Stimulated activated CD4-positive, alpha-beta T cell treated with anti-CD3 and anti-CD28 coated beads, Interleukin-1b, Interleukin-23, amount 100 ng/mL, for 1 hour (primary cell): ENCODE results near the gene RPP30.
"Not testable (repeated sequence)": the region's sequence is repeated elsewhere in the genome, so short reads cannot be mapped to it uniquely, and the experiment has no call there.

ENCODE experiments used
- DNase-seq, 2 donors: peaks; one replicate each; pipeline ENCODE4 v3.0.0-alpha.2; 2020; ENCODE audit warnings: low read depth in 2 of 2

RPP30 gene

GRCh38 chr10:90939648-90940047 is 67.9 kb downstream of the RPP30 start:
- no peak for DNase-seq

- DNase-seq: not testable (repeated sequence)
Measured at GRCh38 chr10:90942980-90943379, 71.2 kb downstream of the RPP30 start.

GRCh38 chr10:90944749-90945148 is 73.0 kb downstream of the RPP30 start:
- no peak for DNase-seq

- no peak for DNase-seq
Measured at GRCh38 chr10:90945491-90946070, 73.8 kb downstream of the RPP30 start.

- DNase-seq: no peak
Measured at GRCh38 chr10:90947030-90947960, 75.5 kb downstream of the RPP30 start.
